ENCODE data around the gene SETDB1.

- TF ChIP-seq EZH2 (IDR thresholded peaks at IDR 0.05; ENCODE audit: insufficient read depth, poor library complexity, severe bottlenecking) (no peak), EZH2phosphoT487 (IDR thresholded peaks at IDR 0.05; ENCODE audit: insufficient read depth, low read depth) (no peak)
Observed at GRCh38 chr1:150961756-150962155, 35.6 kb downstream of the SETDB1 start.

Data from GM23248 (cell line).